ENCODE measurements around the gene RAB41. TPM values are rescaled to one million over a fixed set of nuclear protein-coding genes. Genes with fewer than 3 reads are reported as not detected.
"Not testable (repeated sequence)": the region's sequence is repeated elsewhere in the genome, so short reads cannot be mapped to it uniquely, and the experiment has no call there.

RAB41 gene
- polyA plus RNA-seq, 2 donors, result not detected

- 69 to 83% methylated on average over 3 of the region's 3 CpGs for WGBS, 2 donors
- Histone ChIP-seq H3K27me3 (ENCODE audit: control insufficient read depth in 1 of 2, insufficient read depth in 2 of 2, low read length in 2 of 2) (no peaks in the 10 kb centered on the region), H3K9me3 (ENCODE audit: control insufficient read depth in 2 of 2, insufficient read depth in 1 of 2, low read depth in 1 of 2, low read length in 1 of 2) (no peaks in the 10 kb centered on the region), H3K4me3 (ENCODE audit: low read depth in 1 of 2, low read length in 2 of 2) (no peak overlapping the region), H3K27ac (ENCODE audit: low read depth in 2 of 2, low read length in 1 of 2) (no peak overlapping the region), H3K4me1 (ENCODE audit: control insufficient read depth in 2 of 2, insufficient read depth in 2 of 2, low read length in 1 of 2) (no peaks in the 10 kb centered on the region), H3K36me3 (ENCODE audit: control insufficient read depth in 2 of 2, insufficient read depth in 2 of 2, low read length in 1 of 2) (peaks cover 0 to 2% of the 10 kb centered on the region in 2 donors)
Measured at GRCh38 chrX:70280573-70280972, 1.4 kb upstream of the RAB41 start.

DNA sequence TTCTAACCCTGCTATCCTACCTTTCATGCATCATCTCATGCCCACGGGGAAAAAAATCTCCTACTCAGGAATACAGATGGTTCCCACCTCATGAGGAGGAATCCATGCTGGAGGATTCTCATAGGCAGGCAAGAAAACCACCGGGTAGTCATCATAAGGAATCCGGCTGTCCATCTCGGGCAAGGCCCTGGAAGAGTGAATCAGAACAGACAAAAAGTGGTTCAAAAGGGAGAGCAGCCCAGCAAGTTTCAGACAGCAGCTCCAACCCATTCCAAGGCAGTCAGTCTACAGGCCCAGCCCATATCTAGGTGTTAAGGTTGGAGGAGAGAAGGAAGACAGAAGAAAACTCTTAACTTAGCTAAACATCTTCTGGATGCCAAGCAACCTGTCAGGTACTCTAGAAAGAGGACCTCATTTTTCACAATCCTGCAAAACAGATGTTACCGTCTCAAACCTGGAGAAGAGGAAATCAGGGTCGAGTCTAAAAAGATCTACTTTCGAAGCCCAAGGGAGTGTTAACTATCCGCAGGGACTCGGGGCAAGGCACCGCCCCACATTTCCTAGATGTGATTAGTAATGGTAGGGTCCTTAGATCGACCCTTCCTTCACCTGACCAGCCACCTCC lies 7.3 kb downstream of the RAB41 start:
- Histone ChIP-seq H3K27me3 (ENCODE audit: control insufficient read depth in 1 of 2, insufficient read depth in 2 of 2, low read length in 2 of 2) (no peaks in the 10 kb centered on the region), H3K36me3 (ENCODE audit: control insufficient read depth in 2 of 2, insufficient read depth in 2 of 2, low read length in 1 of 2) (peaks cover 0 to 5% of the 10 kb centered on the region in 2 donors), H3K4me3 (ENCODE audit: low read depth in 1 of 2, low read length in 2 of 2) (peak overlapping the region; percentile 52 to 73), H3K4me1 (ENCODE audit: control insufficient read depth in 2 of 2, insufficient read depth in 2 of 2, low read length in 1 of 2) (no peaks in the 10 kb centered on the region), H3K27ac (ENCODE audit: low read depth in 2 of 2, low read length in 1 of 2) (peak overlapping the region; percentile 71 to 84), H3K9me3 (ENCODE audit: control insufficient read depth in 2 of 2, insufficient read depth in 1 of 2, low read depth in 1 of 2, low read length in 1 of 2) (no peaks in the 10 kb centered on the region)
- 22 to 50% methylated on average over 11 of the region's 11 CpGs for WGBS, 2 donors

- Histone ChIP-seq H3K9me3 (ENCODE audit: control insufficient read depth in 2 of 2, insufficient read depth in 1 of 2, low read depth in 1 of 2, low read length in 1 of 2) (no peaks in the 10 kb centered on the region), H3K4me3 (ENCODE audit: low read depth in 1 of 2, low read length in 2 of 2) (peak within 1 kb of the TSS; percentile 52 to 73), H3K4me1 (ENCODE audit: control insufficient read depth in 2 of 2, insufficient read depth in 2 of 2, low read length in 1 of 2) (no peaks in the 10 kb centered on the region), H3K27me3 (ENCODE audit: control insufficient read depth in 1 of 2, insufficient read depth in 2 of 2, low read length in 2 of 2) (no peaks in the 10 kb centered on the region), H3K36me3 (ENCODE audit: control insufficient read depth in 2 of 2, insufficient read depth in 2 of 2, low read length in 1 of 2) (peaks cover 0 to 4% of the 10 kb centered on the region in 2 donors), H3K27ac (ENCODE audit: low read depth in 2 of 2, low read length in 1 of 2) (peak within 1 kb of the TSS; percentile 71 to 84)
- WGBS, 2 donors, result 1 to 28% methylated on average over 62 of the region's 62 CpGs
Measured at GRCh38 chrX:70289793-70290770, 8.1 kb downstream of the RAB41 start, which contains the start of the genes KIF4A and PDZD11. TSS of gene KIF4A (plus strand) at chrX:70290104. CDS start at chrX:70290459, 355 bp downstream. TSS of gene PDZD11 (minus strand) at chrX:70289927. CDS start at chrX:70289341, 586 bp downstream.

DNA sequence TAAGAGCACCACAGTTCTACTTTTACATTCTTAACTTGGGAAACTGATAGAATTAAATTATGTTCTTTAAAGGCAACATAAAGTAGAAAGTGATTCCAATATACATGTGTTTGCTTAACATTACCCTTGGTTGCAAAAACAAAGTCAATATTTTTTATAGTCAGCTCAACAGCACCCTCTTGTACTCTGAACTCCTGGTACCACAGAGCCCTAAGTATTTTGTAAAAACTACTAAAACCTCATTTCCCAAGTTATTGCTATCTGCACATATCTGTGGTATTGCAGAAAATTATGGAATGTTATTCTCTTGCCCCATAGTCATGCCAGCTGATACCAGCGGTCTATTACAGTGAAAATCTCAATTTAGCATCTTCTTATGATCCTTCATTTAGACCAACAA lies 10.8 kb downstream of the RAB41 start:
- no peaks in the 10 kb centered on the region for H3K9me3 ChIP-seq (ENCODE audit: control insufficient read depth in 2 of 2, insufficient read depth in 1 of 2, low read depth in 1 of 2, low read length in 1 of 2)
- WGBS, 2 donors, result 0% methylated on average over 1 of the region's 1 CpG
- H3K27ac ChIP-seq (ENCODE audit: low read depth in 2 of 2, low read length in 1 of 2), result no peak overlapping the region
- H3K4me1 ChIP-seq (ENCODE audit: control insufficient read depth in 2 of 2, insufficient read depth in 2 of 2, low read length in 1 of 2), result no peaks in the 10 kb centered on the region
- H3K4me3 ChIP-seq (ENCODE audit: low read depth in 1 of 2, low read length in 2 of 2), result no peak overlapping the region
- H3K27me3 ChIP-seq (ENCODE audit: control insufficient read depth in 1 of 2, insufficient read depth in 2 of 2, low read length in 2 of 2), result no peaks in the 10 kb centered on the region
- no peaks in the 10 kb centered on the region for H3K36me3 ChIP-seq (ENCODE audit: control insufficient read depth in 2 of 2, insufficient read depth in 2 of 2, low read length in 1 of 2)

DNA sequence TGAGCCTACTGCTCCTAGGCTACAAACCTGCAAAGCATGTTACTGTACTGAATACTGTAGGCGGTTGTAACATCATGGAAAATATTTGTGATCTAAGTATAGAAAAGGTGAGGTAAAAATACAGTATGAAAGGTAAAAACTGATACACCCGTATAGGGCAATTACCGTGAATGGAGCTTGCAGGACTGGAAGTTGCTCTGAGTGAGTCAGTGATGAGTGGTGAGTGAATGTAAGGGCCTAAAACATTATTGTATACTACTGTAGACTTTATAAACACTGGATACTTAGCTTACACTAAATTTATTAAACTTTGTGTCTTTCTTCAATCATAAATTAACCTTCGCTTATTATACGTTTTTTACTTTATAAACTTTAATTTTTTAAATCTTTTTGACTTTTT lies 11.6 kb downstream of the RAB41 start:
- no peaks in the 10 kb centered on the region for H3K9me3 ChIP-seq (ENCODE audit: control insufficient read depth in 2 of 2, insufficient read depth in 1 of 2, low read depth in 1 of 2, low read length in 1 of 2)
- WGBS, 2 donors, result 81 to 90% methylated on average over 5 of the region's 5 CpGs
- H3K4me1 ChIP-seq (ENCODE audit: control insufficient read depth in 2 of 2, insufficient read depth in 2 of 2, low read length in 1 of 2), result no peaks in the 10 kb centered on the region
- no peak overlapping the region for H3K4me3 ChIP-seq (ENCODE audit: low read depth in 1 of 2, low read length in 2 of 2)
- no peaks in the 10 kb centered on the region for H3K27me3 ChIP-seq (ENCODE audit: control insufficient read depth in 1 of 2, insufficient read depth in 2 of 2, low read length in 2 of 2)
- H3K36me3 ChIP-seq (ENCODE audit: control insufficient read depth in 2 of 2, insufficient read depth in 2 of 2, low read length in 1 of 2), result no peaks in the 10 kb centered on the region
- H3K27ac ChIP-seq (ENCODE audit: low read depth in 2 of 2, low read length in 1 of 2), result no peak overlapping the region

- no peak overlapping the region for H3K4me3 ChIP-seq (ENCODE audit: low read depth in 1 of 2, low read length in 2 of 2)
- WGBS, 2 donors, result 38 to 74% methylated on average over 3 of the region's 3 CpGs
- H3K4me1 ChIP-seq (ENCODE audit: control insufficient read depth in 2 of 2, insufficient read depth in 2 of 2, low read length in 1 of 2), result no peaks in the 10 kb centered on the region
- no peaks in the 10 kb centered on the region for H3K36me3 ChIP-seq (ENCODE audit: control insufficient read depth in 2 of 2, insufficient read depth in 2 of 2, low read length in 1 of 2)
- no peak overlapping the region for H3K27ac ChIP-seq (ENCODE audit: low read depth in 2 of 2, low read length in 1 of 2)
- H3K9me3 ChIP-seq (ENCODE audit: control insufficient read depth in 2 of 2, insufficient read depth in 1 of 2, low read depth in 1 of 2, low read length in 1 of 2), result no peaks in the 10 kb centered on the region
- H3K27me3 ChIP-seq (ENCODE audit: control insufficient read depth in 1 of 2, insufficient read depth in 2 of 2, low read length in 2 of 2), result no peaks in the 10 kb centered on the region
Measured at GRCh38 chrX:70301716-70302115, 19.7 kb downstream of the RAB41 start.

- Histone ChIP-seq H3K9me3 (ENCODE audit: control insufficient read depth in 2 of 2, insufficient read depth in 1 of 2, low read depth in 1 of 2, low read length in 1 of 2) (no peaks in the 10 kb centered on the region), H3K4me1 (ENCODE audit: control insufficient read depth in 2 of 2, insufficient read depth in 2 of 2, low read length in 1 of 2) (no peaks in the 10 kb centered on the region), H3K36me3 (ENCODE audit: control insufficient read depth in 2 of 2, insufficient read depth in 2 of 2, low read length in 1 of 2) (no peaks in the 10 kb centered on the region), H3K27ac (ENCODE audit: low read depth in 2 of 2, low read length in 1 of 2) (no peak overlapping the region), H3K27me3 (ENCODE audit: control insufficient read depth in 1 of 2, insufficient read depth in 2 of 2, low read length in 2 of 2) (no peaks in the 10 kb centered on the region), H3K4me3 (ENCODE audit: low read depth in 1 of 2, low read length in 2 of 2) (no peak overlapping the region)
- 83 to 88% methylated on average over 1 of the region's 1 CpG for WGBS, 2 donors
Measured at GRCh38 chrX:70313503-70313902, 31.5 kb downstream of the RAB41 start.

DNA sequence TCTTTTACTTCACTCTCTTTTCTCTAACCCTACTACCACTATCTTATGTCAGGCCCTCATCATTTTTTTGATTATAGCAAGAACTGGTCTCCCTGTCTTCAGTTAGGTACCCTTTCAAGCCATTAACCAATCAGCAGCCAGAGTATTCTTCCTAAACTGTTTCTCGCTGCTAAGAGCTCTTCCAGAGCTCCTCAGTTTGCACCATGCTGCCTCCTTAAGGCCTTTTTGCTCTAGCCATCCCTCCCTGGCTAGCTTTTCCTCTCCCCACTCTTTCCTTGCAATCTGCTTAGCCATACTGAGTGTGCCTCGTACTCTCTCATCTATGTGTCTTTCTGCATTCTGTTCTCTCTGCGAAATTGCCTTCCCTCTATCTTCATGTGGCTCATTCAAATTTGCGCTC lies 40.8 kb downstream of the RAB41 start:
- Histone ChIP-seq H3K27me3 (ENCODE audit: control insufficient read depth in 1 of 2, insufficient read depth in 2 of 2, low read length in 2 of 2) (no peaks in the 10 kb centered on the region), H3K36me3 (ENCODE audit: control insufficient read depth in 2 of 2, insufficient read depth in 2 of 2, low read length in 1 of 2) (no peaks in the 10 kb centered on the region), H3K27ac (ENCODE audit: low read depth in 2 of 2, low read length in 1 of 2) (no peak overlapping the region), H3K9me3 (ENCODE audit: control insufficient read depth in 2 of 2, insufficient read depth in 1 of 2, low read depth in 1 of 2, low read length in 1 of 2) (no peaks in the 10 kb centered on the region), H3K4me1 (ENCODE audit: control insufficient read depth in 2 of 2, insufficient read depth in 2 of 2, low read length in 1 of 2) (no peaks in the 10 kb centered on the region), H3K4me3 (ENCODE audit: low read depth in 1 of 2, low read length in 2 of 2) (no peak overlapping the region)
- WGBS, 2 donors, result 90 to 99% methylated on average over 4 of the region's 4 CpGs

- H3K27me3 ChIP-seq (ENCODE audit: control insufficient read depth in 1 of 2, insufficient read depth in 2 of 2, low read length in 2 of 2); H3K4me1 ChIP-seq (ENCODE audit: control insufficient read depth in 2 of 2, insufficient read depth in 2 of 2, low read length in 1 of 2); H3K4me3 ChIP-seq (ENCODE audit: low read depth in 1 of 2, low read length in 2 of 2); H3K9me3 ChIP-seq (ENCODE audit: control insufficient read depth in 2 of 2, insufficient read depth in 1 of 2, low read depth in 1 of 2, low read length in 1 of 2); H3K36me3 ChIP-seq (ENCODE audit: control insufficient read depth in 2 of 2, insufficient read depth in 2 of 2, low read length in 1 of 2); H3K27ac ChIP-seq (ENCODE audit: low read depth in 2 of 2, low read length in 1 of 2): not testable (repeated sequence)
- 97 to 98% methylated on average over 6 of the region's 6 CpGs for WGBS, 2 donors
Measured at GRCh38 chrX:70323628-70324027, 41.7 kb downstream of the RAB41 start.
